ENCODE data around the gene ZNF787.

ZNF787 gene

DNA sequence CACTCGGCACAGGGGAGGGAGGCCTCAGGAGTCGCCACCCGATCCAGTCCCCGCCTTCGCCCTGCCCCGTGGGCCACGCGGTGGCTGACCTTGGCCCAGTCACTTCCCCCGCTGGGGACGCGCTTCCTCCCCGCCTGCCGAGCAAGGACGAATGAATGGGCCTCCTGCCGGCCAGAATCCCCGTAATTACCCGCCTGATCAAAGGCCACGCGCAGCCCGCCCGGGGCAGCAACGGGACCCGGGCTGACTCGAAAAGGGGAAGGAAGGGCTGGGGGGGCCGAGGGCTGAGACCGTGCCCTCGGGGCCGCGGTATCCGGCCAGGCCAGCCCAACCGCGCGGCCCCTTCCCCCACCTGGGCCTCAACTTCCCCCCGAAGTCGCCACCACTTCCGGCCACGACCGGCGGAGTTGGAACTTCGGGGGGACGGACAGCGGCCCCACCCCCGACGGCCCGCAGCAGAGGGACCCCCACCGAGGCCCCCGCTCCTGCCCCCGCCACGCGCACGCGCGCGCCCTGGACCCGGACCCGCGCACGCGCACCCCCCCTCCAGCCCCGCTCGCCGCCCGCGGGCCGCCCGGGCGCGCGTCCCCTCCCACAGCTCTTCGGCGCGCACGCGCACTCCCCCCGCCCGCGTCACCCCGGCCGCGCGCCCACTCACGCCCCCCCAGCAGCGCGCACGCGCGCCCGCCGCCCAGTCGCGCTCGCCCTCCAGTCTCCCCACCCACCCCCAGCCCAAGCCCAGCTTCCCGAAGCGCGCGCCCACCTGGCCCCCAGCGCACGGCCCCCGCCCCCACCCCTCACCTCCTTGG lies 520 bp downstream of the ZNF787 start:
- DNase-seq (ENCODE audit: low read depth in 2 of 2) = peak; percentile 61 to 84

DNA sequence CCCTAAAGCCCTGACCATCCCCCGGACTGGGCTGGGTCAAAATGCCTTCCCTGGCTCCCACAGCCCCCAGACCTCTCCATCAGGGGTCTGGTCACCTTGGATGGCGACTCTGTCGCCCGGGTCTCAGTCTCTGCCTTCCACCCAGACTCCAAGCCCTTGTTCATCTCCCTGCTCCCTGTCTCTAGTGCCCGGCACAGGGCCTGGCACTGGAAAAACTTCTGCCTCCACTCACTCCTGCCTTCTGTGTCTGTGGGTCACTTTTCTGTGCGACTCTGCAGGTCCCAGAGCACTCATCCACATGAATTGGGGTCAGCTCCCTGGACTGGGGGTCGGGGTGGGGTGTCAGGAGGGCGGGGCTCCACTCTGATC lies 1.1 kb downstream of the ZNF787 start:
- no peak for DNase-seq (ENCODE audit: low read depth in 2 of 2)

DNA sequence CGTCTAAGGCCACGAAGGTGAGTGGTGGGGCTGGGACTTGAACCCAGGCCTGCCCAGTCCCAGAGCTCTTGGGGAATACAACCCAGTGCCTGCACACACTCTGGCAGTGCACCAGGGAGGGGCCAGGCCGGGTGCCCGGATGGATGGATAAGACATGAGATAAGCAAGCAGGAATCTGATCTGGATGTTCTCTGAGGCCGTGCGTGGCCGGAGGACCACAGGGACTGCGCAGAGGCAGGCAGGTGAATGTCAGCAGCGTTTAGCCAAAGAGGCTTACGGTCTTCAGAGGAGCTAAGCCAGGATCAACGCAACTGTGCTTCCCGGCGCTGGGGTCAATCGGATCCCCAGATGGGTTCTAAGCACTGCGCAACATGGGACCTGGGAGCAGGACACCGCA lies 1.5 kb downstream of the ZNF787 start:
- DNase-seq (ENCODE audit: low read depth in 2 of 2) = no peak

DNA sequence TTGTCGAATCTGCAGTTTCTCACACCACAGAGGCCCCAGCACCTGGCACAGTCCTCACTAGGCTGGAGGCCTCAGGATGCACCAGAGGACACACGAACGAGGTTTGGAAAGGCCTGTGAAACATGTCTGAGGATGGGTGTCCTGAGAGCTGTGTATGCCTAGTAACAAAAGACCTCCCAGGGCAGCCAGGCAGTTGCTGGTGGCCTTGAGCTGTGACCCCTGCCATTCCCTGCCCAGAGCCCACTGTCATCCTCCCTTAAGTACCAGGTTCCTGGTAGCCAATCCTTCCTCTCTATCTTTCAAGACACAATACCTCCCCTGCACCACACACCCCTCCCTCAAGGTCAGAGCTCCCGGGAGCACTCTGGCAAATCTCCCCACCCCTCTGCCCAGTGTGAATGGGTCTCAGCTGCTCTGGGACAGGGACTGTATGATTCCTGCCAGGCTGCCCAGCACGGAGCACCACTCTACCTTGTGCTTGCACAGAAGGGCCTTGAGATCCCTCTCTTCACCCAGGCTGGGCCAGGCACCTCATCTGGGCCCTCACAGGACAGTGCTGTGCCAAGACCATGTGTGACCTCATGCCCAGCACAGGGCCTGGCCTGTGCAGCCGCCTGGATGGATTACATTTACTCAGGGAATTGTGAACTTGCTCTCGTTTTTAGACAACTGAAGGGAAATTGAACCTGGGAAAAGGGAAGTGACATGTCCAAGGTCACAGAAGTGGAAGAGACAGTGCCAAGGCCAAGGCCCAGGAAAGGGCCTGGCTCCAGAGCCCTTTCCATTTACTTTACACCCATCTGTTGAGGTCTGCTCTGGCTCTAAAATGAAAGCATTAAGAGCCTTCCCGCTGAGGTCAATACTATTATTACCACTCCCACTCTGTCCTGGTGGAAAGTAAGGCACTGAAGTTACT lies 2.2 kb downstream of the ZNF787 start:
- no peak for DNase-seq (ENCODE audit: low read depth in 2 of 2)

DNA sequence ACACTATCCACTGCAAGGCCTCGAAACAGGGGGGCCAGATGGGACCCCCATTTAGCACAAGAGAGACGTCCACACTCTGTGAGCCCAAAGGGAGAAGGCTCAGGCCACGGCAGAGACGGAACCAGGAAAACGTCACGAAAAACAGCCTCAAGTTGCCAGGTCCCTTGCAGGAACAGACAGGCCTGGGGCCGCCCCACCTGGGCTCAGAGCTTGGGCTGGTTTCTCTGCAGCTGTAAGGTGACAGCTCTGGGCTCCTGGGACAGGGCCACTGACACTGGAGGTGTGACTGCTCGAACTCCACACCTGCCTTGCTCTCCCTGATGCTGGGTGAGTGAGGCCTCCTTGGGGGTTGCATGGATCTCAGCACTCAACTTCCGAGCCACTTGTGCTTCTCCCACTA lies 3.2 kb downstream of the ZNF787 start:
- DNase-seq (ENCODE audit: low read depth in 2 of 2) = no peak

DNA sequence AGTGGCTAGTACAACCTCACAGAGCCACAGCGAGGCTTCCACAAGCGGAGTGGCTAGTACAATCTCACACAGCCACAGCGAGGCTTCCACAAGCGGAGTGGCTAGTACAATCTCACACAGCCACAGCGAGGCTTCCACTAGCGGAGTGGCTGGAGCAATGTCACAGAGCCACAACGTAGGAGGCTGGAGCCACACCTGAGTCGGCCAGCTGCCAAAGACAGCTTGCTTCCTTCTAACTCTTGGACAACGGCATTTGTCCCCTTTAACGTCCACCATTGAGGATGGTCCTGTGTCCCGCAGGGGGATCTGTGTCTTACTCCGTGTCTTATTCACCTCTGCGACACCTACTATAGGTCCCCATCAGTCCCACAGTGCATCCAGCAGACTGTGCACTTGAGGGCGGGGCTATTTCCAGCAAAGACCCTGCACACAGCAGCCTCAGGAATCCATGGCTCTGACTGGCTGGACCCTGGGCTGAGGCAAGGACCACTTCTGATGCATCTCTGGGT lies 3.7 kb downstream of the ZNF787 start:
- no peak for DNase-seq (ENCODE audit: low read depth in 2 of 2)

DNA sequence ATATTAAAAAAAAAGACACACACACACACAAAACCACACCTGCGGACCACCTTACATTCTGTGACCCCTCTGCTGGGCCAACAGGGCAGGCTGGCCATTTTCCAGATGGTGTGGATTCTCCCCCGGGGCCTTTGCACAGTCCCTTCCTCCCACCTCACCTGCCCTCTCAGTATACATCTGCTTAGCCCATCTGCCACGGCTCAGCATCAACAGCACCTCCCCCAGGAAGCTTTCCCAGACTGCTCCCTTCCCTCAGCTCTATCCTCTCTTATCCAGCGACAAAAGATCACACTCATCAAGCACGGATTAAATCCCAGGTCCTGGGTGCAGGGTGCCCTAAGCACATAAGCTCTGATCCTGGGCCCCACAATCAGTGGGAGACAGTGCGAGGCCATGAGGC lies 4.5 kb downstream of the ZNF787 start:
- no peak for DNase-seq (ENCODE audit: low read depth in 2 of 2)

DNA sequence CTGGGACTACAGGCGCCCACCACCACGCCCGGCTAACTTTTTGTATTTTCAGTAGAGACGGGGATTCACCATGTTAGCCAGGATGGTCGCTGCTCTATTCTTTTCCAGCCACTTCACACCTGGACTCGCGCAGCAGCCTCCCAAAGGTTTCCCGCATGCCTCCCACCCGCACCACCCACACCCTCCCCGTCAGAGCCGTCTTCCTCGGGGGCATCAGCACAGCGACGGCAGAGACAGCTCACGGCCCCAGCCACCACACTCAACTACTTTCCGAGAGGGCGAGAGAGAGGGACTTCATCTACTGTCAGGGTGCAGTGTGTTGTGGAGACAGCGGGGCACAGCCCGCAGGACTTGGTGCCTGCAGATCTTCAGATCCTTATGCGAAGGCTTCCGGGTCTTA lies 5.6 kb downstream of the ZNF787 start:
- DNase-seq (ENCODE audit: low read depth in 2 of 2) = no peak

DNA sequence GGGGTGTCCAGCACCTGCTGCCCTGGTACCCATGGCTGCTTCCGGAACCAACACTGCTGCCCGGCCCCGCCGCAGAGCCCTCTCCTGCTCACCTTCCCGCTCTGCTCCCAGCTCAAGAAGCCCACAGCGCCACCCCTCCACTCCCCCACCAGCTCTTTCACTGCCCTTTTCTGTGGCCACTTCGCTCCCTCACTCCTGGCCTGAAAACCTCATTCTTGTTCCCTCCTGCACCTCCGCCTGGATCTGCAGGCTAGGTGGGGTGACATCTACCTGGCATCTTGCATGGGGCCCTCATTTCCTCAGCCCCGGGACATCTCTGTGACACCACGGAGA lies 6.4 kb downstream of the ZNF787 start:
- DNase-seq (ENCODE audit: low read depth in 2 of 2) = no peak

DNA sequence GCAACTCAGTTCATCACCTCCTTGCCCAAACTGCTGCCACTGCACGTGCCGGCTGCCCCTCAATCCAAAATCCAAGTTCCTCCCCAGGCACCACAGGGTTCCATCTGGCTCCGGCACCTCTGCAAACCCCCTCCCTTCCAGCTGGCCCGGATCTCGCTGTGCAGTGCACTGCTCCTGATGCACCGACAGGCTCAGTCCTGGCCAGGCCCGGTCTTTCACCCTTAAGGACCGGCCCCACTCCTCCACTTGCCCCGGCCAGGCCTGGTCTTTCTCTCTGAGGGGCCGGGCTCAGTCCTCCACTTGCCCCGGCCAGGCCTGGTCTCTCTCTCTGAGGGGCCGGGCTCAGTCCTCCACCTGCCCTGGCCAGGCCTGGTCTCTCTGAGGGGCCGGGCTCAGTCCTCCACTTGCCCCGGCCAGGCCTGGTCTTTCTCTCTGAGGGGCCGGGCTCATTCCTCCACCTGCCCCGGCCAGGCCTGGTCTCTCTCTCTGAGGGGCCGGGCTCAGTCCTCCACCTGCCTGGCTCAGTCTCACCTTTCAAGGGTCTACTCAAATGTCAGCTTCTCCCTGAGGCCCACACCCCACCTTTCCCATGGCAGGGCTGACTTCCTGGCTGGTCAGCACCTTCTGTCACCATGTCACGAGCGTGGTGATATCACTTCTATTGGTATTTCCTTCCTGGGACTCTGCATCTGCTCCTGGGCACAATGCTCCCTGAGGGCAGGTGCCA lies 6.9 kb downstream of the ZNF787 start:
- DNase-seq (ENCODE audit: low read depth in 2 of 2) = no peak

DNA sequence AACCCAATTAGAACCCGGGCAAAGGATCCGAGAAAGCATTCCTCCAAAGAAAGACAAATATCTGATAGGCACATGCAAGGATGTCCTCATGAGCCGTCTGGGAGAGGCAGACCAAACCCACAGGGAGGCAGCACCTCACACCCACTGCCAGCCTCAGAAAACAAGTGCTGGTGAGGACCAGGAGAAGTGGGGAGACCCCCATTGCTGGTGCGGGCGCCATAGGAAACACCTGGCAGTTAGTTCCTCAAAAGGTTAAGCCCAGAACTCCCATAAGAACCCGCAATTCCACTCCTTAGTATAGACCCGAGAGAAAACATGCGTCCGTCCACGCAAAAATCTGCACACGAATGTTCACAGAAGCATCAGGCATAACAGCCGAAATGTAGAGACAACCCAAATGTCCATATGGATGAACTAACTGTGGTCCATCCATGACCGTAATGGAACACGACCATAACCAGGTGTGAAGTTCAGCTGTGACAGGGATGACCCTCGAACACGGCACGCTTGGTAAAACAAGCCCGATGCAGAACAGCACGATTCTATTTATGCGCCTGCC lies 7.9 kb downstream of the ZNF787 start:
- DNase-seq (ENCODE audit: low read depth in 2 of 2) = no peak

DNA sequence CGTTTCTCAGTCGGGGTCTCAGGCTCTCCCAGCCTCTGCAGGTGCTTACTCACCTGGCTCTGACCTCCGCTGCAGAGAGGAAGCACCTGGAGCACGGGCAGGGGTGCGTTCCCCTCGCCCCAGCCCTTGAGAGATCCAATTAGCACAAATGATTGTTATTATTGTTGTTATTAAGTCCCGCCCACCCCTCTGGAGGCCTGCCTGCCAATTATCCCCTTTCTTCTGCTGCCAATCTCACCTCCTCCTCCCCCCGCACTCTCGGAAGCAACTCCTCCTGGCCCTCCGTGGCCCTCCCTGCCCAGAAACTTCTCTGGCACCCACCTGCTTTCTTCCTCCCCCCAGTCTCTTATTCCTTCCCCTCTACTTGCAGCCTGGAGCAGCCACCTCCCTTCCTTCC lies 8.8 kb downstream of the ZNF787 start:
- no peak for DNase-seq (ENCODE audit: low read depth in 2 of 2)

DNA sequence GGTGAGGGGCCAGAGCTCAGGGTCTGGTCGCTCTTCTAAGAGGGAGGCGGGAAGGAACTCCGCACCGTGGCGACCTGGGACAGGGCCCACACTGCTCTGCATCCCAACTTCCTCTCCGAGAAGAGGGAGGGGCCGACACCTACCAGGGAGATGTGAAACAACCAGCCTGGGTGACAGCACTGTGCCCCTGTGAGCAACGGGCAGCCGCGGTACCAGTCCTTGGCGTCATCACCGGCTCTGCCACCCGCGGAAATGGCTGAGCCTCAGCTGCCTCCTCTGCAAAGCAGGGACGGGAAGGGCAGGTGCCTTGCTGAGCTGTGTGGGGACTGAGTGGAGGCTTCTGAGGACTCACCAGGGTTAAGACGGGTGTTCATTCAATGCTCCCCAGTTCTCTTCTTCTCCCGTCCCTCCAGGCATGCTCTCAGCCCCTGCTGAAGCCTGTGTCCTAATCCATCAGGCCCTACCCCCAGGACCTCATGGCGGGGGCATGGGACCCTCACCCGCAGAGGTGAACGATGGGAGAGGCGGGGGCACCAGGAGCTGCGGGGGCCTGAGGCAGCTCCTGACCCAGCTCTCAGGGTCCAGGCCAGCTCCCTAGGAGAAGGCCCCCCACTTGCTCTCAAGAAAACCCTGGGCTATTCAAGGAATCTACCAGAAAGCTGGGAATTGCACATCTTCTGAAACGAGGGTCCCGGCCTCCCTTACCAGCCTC lies 9.3 kb downstream of the ZNF787 start:
- peak; percentile 12 to 44 for DNase-seq (ENCODE audit: low read depth in 2 of 2)

DNA sequence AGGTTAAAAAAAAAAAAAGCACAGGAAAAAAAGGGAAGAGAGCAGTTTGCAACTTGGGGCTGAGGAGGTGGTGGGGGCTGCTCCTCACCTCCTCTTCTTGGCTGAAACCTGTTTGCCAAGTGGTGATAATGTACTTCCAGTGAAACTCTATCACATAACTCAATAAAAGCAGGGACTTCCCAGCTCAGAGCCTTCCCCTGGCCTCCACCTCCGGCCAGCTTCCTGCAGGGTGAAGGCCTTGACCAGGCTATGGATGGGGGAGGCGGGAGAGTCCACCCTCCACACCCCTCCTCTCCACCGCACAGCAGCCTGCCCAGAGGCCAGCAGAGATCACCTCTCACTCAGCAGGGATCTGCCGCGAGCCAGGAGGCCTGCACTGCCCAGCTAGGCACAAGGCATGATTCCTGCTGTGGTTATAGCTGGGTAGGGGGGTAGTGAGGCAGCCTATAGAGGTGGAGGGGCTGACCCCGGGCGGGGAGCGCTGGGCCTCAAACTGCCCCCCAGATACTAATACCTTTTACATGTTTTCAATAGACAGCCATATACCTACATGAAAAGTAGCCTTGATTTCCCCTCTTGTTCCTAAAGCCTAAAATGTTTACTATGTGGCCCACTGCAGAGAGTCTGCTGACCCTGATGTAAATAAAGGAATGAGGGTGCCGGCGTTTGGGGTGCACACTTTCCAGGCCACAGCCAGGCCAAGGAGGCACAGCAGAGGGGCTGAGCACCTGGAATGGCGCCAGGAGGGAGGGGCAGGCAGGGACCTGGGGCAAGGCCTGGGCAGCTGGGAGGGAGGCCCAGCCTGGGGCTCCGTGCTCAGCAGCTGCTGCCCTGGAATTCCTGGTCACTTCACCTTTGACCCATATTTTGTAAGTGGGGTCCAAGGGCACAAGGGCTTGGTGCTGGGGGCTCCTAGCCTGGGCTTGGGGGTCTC lies 10.3 kb downstream of the ZNF787 start:
- DNase-seq (ENCODE audit: low read depth in 2 of 2) = no peak

DNA sequence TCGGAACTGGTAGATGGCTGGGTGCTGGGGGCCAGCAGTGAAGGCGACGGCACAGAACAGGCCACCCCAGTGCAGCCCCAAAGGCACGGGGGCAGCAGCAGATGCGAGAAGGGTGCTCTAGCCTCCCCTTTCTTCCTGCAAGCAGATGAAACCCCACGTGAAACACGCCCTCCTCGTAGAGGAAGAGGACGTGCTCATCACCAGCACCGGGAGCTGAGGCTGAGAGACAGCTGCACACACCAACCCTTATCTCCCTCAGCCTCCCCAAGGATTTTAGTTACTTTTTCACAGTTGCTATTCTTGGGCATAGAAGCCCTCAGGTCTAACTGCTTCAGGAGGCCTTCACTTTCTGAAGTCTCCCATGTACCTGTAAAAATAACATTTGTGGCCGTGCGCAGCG lies 11.9 kb downstream of the ZNF787 start:
- DNase-seq (ENCODE audit: low read depth in 2 of 2) = no peak

DNA sequence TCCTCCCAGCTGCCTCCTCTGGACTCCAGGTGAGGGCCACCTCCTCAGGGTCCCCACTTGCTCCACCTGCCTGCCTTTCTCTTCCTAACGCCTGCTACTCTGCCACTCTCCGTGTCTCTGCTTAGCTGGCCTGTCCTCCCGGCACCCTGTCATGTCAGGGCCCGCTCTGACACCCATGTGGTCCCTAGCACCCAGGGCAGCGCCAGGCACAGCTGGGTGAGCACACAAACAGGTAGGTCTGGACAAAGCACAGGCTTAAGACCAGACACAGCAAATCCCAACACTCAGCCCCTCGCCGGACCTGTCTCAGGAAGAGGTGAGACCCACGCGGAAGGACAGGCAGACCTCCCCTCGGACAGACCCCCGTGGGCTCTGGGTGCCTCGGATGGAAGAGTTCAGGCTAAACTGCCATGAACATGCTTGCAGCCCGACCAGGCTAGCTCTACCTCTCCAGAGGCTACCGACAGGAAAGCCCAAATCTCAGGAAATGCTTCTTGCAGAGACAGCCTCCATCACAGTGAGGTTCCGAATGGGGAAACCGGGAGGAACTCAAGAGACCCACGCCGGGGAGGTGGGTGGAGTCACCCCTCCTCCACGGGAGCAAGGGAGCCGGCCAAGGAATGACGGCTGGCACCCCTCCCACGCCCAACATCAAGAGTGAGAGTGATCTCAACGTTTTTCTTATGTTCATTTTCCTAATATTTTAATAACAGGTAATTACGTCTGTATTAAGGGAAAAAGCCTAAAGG lies 12.5 kb downstream of the ZNF787 start:
- no peak for DNase-seq (ENCODE audit: low read depth in 2 of 2)

DNA sequence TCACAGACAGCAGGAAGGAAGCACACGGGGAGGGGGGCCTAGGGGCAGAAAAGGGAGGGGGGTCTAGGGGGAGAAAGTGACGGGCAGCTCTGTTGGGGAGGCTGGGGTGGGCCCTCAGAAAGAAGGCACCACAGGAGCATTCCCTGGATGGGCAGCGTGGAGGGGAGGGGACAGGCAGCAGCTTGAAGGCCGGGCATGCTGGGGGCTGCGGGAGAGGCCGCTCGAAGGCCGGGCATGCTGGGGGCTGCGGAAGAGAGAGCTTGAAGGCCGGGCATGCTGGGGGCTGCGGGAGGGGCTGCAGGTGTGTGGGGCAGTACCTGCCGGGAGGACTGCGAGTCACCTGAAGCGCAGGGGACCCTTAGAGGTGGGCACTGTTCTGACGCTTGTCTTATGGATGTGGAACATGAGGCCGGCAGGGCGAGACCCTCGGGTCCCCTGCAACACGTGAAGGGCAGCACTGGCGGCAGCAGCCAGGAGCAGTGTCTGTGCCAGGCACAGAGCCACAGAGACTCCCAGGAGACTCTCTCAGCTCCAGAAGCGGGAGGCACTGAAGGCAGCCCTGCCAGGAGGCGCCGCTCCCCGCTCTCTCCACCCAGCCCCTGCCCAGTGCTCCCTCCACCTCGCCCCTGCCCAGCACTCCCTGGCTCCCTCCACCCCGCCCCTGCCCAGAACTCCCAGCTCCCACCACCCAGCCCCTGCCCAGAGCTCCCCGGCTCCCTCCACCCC lies 13.3 kb downstream of the ZNF787 start:
- no peak for DNase-seq (ENCODE audit: low read depth in 2 of 2)

DNA sequence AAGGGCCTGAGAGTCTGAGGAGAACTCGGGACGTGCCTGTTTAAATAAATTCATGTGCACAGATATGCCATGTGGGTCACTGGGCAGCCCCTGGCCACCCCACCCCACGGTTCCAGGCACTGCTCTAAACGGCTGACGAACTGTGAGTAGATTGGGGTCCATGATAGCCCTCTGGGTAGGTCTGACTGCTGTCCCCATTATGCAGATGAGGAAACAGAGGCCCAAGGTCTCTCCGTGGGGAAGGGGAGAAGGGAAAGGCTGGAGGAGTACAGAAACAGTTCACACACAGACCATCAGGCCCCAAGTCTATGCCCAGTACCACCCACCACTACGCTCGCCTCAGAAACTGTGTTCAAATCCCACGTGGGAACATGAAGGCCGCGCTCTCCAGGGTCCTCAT lies 14.1 kb downstream of the ZNF787 start:
- DNase-seq (ENCODE audit: low read depth in 2 of 2) = no peak

DNA sequence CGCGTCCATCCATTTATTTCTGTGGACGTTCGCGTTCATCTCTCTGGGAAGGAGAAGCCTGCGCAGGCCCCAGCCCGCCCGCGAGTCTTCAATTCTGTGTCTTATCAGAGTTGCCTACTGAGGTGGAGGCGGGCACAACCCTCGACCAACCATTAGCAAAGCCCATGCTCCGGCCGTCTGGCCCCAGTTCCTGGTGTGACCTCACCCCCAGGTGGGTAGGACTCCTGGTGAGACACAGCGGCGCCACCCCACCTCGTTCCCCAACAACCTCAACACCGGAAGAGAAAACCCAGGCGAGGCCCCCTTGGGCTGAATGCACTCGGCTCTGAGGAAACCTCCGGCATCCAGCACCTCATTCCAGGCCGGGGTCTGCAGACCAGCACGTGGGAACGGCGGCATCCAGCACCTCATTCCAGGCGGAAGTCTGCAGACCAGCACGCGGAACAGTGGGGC lies 14.7 kb downstream of the ZNF787 start:
- no peak for DNase-seq (ENCODE audit: low read depth in 2 of 2)
